Measurements from ENCODE around the gene KIRREL1. TPM values are rescaled to one million over a fixed set of nuclear protein-coding genes. Genes with fewer than 3 reads are reported as not detected.

KIRREL1 gene
- total and polyA plus RNA-seq, 2 of the 8 experiments (the other 6 are each of a cell fraction or from before 2014, with no cell fraction given) = 14.2 to 39.0 TPM

DNA sequence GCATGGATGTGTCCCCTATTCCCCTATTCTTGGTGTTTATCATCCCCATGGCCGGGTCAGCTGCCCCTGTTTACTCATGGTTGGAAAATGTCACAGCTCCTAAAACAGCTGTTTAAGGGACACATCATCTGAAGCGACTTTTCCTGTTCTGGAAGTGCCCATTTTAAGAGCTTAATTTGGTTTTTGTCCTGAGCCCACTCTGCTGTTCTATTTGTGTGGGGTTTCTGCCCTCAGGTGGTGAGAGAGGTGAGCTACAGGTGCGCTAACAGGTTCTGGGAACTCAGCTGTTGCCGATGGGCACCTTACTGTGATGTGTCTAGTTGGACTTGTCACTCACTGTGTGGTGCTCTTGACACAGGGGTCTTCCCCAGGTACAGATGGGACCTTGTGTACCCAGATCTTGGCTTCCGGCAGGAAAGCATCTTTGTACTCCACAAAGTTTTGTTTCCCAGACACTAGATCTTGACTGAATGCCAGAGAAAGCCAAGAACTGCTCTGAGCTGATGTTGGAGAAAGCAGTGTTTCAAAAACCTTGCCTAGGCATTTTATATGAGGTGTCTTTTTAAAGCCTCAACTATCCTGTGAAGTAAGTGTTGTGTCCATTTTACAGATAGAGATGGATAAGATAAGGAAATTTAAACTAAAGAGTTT lies 128.3 kb downstream of the KIRREL1 start:
- 23% methylated on average over 5 of the region's 5 CpGs; no CpG with 5 or more reads in 1 of the 2 experiments for WGBS, 2 experiments (ENCODE audit: extremely low coverage in 1 of 2, insufficient coverage in 1 of 2, insufficient read length in 1 of 2, insufficient replicate concordance in 2 of 2, low coverage in 1 of 2, low lambda C conversion rate in 2 of 2, missing lambda C conversion rate in 1 of 2)
- POLR2A ChIA-PET (ENCODE audit: partially characterized antibody) = interaction anchor here (0.9 to 1.4 kb wide), 3 partner anchors 128 to 159 kb away, joined by 3 to 4 read pairs (median 3); partner anchors contain the start of gene KIRREL1
- peak; percentile 93 for FAIRE-seq
- TF ChIP-seq SRF (IDR thresholded peaks at IDR 0.05; ENCODE audit: low read depth, low read length) = no peak
- TF ChIP-seq BACH1 (IDR thresholded peaks at IDR 0.05; ENCODE audit: low read length) = no peak
- TF ChIP-seq, protein P1, sequence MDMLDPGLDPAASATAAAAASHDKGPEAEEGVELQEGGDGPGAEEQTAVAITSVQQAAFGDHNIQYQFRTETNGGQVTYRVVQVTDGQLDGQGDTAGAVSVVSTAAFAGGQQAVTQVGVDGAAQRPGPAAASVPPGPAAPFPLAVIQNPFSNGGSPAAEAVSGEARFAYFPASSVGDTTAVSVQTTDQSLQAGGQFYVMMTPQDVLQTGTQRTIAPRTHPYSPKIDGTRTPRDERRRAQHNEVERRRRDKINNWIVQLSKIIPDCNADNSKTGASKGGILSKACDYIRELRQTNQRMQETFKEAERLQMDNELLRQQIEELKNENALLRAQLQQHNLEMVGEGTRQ (IDR thresholded peaks at IDR 0.05; ENCODE audit: low read length) = no peak

More for the DNA sequence above, 128.3 kb downstream of the KIRREL1 start:
- Histone ChIP-seq H3K27ac (ENCODE audit: low read depth, low read length) (no peak overlapping the region), H3K79me2 (ENCODE audit: control insufficient read depth in 1 of 2, insufficient read depth in 2 of 2, low read length in 2 of 2) (no peaks in the 10 kb centered on the region), H3K4ac (replicated peaks; ENCODE audit: insufficient read length, low read depth, low read length) (no peak overlapping the region), H3K56ac (replicated peaks; ENCODE audit: insufficient read length, low read depth, low read length) (no peak overlapping the region), H2BK5ac (ENCODE audit: low read depth, low read length) (no peak overlapping the region), H3K4me3 (ENCODE audit: extremely low read depth in 1 of 4, insufficient read depth in 2 of 4, low read depth in 3 of 4, low read length in 4 of 4) (no peak overlapping the region), H3K9ac (replicated peaks in 1 of 4; ENCODE audit: extremely low read depth in 1 of 4, low read depth in 3 of 4, low read length in 3 of 4) (no peak overlapping the region), H3K4me2 (ENCODE audit: insufficient read depth in 1 of 2, low read depth in 2 of 2, low read length in 2 of 2) (no peak overlapping the region), H2AFZ (ENCODE audit: low read length) (no peak overlapping the region), H4K91ac (replicated peaks; ENCODE audit: insufficient read length, low read length) (no peak overlapping the region), H4K20me1 (replicated peaks in 1 of 2; ENCODE audit: control insufficient read depth in 1 of 2, insufficient read depth in 2 of 2, low read length in 2 of 2) (no peaks in the 10 kb centered on the region), H2AK5ac (ENCODE audit: low read depth, low read length) (no peak overlapping the region), H3K14ac (ENCODE audit: insufficient read length) (no peak overlapping the region), H2BK120ac (replicated peaks; ENCODE audit: low read depth, low read length) (no peak overlapping the region), H4K8ac (ENCODE audit: extremely low read depth, insufficient read depth, low read length) (no peak overlapping the region), H3K4me1 (replicated peaks in 1 of 4; ENCODE audit: control insufficient read depth in 3 of 4, insufficient read depth in 4 of 4, low read length in 3 of 4) (peaks cover 0 to 24% (median 15%) of the 10 kb centered on the region in 4 experiments; a peak in 6 of 7 replicates), H3K27me3 (replicated peaks in 1 of 4; ENCODE audit: control insufficient read depth in 3 of 4, extremely low read depth in 1 of 4, insufficient read depth in 3 of 4, low read length in 3 of 4) (no peaks in the 10 kb centered on the region), H3K36me3 (ENCODE audit: control insufficient read depth in 2 of 4, insufficient read depth in 4 of 4, low read length in 3 of 4) (no peaks in the 10 kb centered on the region), H3K18ac (ENCODE audit: extremely low read depth, low read length) (no peak overlapping the region), H4K5ac (ENCODE audit: insufficient read length, low read depth, low read length) (no peak overlapping the region), H3K79me1 (ENCODE audit: low read depth, low read length) (no peaks in the 10 kb centered on the region), H2BK15ac (ENCODE audit: low read length) (no peak overlapping the region), H3K23me2 (ENCODE audit: low read depth, low read length) (no peaks in the 10 kb centered on the region), H3K23ac (ENCODE audit: insufficient read length) (no peak overlapping the region), H3K9me3 (ENCODE audit: insufficient read depth in 2 of 2, low read depth in 1 of 2, low read length in 1 of 2) (no peaks in the 10 kb centered on the region), H2BK20ac (ENCODE audit: low read length) (peak overlapping the region; percentile 64), H2BK12ac (ENCODE audit: low read depth, low read length) (no peak overlapping the region)
- peak in 1 of 2 experiments; percentile 75 for DNase-seq (ENCODE audit: low read depth in 1 of 2, low spot score in 2 of 2)
- CTCF ChIA-PET (ENCODE audit: partially characterized antibody) = interaction anchor here (0.6 to 38.2 kb wide), 43 partner anchors 17 to 1879 kb away, joined by 3 to 2918 read pairs (median 4); partner anchors contain the start of gene KIRREL1
